Measurements from ENCODE around the gene ECT2.
"Not testable (repeated sequence)": the region's sequence is repeated elsewhere in the genome, so short reads cannot be mapped to it uniquely, and the experiment has no call there.

Gene ECT2

DNA sequence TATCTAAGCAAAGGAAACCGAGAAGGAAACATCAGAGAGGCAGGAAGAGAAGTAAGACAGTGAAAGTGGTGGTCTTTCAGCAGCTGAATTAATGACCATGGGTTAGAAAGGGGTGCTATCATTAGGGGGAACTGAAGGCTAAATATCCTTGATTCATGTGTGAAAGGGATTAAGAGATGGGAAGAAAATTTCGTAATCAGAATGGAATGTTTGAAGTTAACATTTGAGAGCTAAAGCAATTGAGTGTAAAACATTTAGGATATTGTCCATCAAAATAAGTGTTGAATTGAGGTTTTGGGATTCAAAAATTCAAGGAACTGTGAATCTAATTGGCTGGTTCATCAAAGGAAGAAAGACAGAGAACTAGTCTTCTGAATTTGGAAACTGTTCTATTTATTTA, 4.1 kb upstream of the ECT2 start:
- in situ Hi-C loops (cut with MboI; ENCODE audit: low pct_unique_long_range_greater_than_20kb, low sequenced_read_pairs, unreplicated experiment), result no loop called here
- TF ChIP-seq CTCF (IDR thresholded peaks at IDR 0.05; ENCODE audit: extremely low read depth, insufficient read depth, missing control alignments), result no peak
- no peak for DNase-seq (ENCODE audit: low spot score)

DNA sequence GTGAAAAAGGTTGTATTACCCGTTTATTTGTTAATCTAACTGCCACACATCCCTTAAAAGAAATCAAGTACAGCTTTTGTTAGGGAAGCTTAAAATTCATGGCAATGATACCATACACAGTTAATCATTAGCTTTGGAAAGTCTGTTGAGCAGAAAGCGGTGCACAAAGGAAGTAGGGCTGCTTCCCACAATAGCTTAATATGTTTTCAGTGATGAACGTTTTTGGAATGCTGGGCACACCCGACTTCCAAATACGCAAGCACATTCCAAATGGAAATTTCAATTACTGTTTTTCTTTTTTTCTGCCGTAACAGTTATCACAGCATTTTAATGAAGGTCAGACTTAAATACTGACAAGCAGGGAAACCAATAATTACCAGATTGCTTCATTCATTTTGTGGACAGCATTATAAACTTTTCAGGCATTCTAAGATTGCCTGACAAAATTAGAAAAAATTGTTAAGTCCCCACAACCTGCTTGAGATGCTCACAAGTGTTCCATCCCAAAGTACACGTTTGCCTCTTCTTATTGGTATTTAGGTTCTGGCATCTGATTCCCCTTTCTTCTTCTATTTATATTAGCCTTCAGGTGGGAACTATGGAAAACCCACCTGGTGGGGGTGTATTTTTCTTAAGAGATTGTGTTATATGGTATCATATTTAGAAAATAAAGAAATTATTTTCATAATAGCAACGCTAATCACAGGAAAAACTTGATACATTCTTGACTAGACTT, 1.1 kb upstream of the ECT2 start:
- in situ Hi-C loops (cut with MboI; ENCODE audit: low pct_unique_long_range_greater_than_20kb, low sequenced_read_pairs, unreplicated experiment), result no loop called here
- no peak for TF ChIP-seq CTCF (IDR thresholded peaks at IDR 0.05; ENCODE audit: extremely low read depth, insufficient read depth, missing control alignments)
- no peak for DNase-seq (ENCODE audit: low spot score)

DNA sequence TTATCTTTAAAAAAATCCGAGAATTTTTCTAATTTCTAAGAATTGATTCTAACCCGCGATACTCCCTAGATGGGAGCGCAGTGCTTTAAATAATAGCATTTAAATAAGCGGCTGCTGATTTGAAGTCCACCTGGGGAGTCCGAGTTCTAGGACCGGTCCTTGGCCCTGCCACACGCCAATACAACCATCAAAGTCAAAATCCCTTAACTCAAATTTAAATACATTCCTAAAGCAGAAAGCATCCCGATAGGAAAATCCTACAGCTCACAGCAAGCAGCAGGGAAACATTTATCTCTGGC, 508 bp upstream of the ECT2 start:
- in situ Hi-C loops (cut with MboI; ENCODE audit: low pct_unique_long_range_greater_than_20kb, low sequenced_read_pairs, unreplicated experiment), result no loop called here
- no peak for DNase-seq (ENCODE audit: low spot score)
- no peak for TF ChIP-seq CTCF (IDR thresholded peaks at IDR 0.05; ENCODE audit: extremely low read depth, insufficient read depth, missing control alignments)

DNA sequence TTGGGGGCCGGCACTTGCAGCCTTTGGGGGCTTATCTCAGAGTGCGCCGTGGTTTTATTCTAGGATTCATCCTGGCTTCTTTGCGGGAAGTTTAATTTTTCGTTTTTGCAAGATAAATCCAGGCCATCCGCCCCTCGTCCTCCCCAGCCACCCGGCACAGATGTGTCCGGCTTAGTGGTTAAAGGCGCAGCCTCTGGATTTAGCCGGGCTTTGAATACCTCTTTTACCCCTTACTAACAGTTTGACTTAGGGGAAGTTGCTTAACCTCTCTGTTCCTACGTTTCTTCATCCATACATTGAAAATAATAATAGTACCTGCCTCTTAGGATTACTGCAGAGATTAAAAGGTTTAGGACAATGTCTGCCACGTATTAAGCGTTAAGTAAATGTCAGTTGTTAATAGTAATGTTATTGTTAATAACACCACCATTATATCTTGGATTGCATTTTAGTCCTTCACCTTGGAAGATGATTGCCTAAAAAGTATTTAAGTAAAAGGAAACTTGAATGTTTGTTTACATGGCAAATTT, 714 bp downstream of the ECT2 start:
- no peak for TF ChIP-seq CTCF (IDR thresholded peaks at IDR 0.05; ENCODE audit: extremely low read depth, insufficient read depth, missing control alignments)
- no peak for DNase-seq (ENCODE audit: low spot score)
- in situ Hi-C loops (cut with MboI; ENCODE audit: low pct_unique_long_range_greater_than_20kb, low sequenced_read_pairs, unreplicated experiment), result no loop called here

- in situ Hi-C loops (cut with MboI; ENCODE audit: low pct_unique_long_range_greater_than_20kb, low sequenced_read_pairs, unreplicated experiment), result no loop called here
Observed at GRCh38 chr3:172752651-172753050, 2.1 kb downstream of the ECT2 start.

DNA sequence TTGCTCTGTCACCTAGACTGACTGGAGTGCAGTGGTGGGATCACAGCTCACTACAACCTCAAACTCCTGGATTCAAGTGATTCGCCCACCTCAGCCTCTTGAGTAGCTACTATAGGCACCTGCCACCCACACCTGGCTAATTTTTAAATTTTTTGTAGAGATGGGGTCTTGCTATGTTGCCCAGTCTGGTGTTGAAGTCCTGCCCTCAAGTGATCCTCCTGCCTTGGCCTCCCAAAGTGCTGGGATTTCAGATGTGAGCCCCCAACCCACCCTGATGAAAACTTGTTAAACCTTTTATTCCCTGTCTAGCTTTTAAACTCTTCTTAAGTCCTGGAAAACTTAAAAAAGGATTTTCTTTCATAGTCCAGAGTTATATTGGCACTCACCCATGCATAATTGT, 2.6 kb downstream of the ECT2 start:
- DNase-seq (ENCODE audit: low spot score), result no peak
- no peak for TF ChIP-seq CTCF (IDR thresholded peaks at IDR 0.05; ENCODE audit: extremely low read depth, insufficient read depth, missing control alignments)
- in situ Hi-C loops (cut with MboI; ENCODE audit: low pct_unique_long_range_greater_than_20kb, low sequenced_read_pairs, unreplicated experiment), result no loop called here

More at GRCh38 chr3:172752651-172753050, 2.1 kb downstream of the ECT2 start:
- DNase-seq (ENCODE audit: low spot score), result no peak
- no peak for TF ChIP-seq CTCF (IDR thresholded peaks at IDR 0.05; ENCODE audit: extremely low read depth, insufficient read depth, missing control alignments)

- in situ Hi-C loops (cut with MboI; ENCODE audit: low pct_unique_long_range_greater_than_20kb, low sequenced_read_pairs, unreplicated experiment), result not testable (repeated sequence)
Observed at GRCh38 chr3:172760416-172760815, 9.9 kb downstream of the ECT2 start.

More at GRCh38 chr3:172760416-172760815, 9.9 kb downstream of the ECT2 start:
- not testable (repeated sequence) for DNase-seq (ENCODE audit: low spot score)

Measured in GM13977 (cell line).